K562 (cell line): Measurements from ENCODE around the gene LAMA3. TPM values are rescaled to one million over a fixed set of nuclear protein-coding genes. Genes with fewer than 3 reads are reported as not detected.

Experiments
- ATAC-seq: fragments of 200-7000 bp; cut with Tn5 transposase; 3 replicates; pipeline ENCODE4 v1.9.1; 2020; ENCODE audit warnings: moderate library complexity
- BruUV-seq: library from RNA; stranded (reverse); fragments of 400-500 nt; replicated peaks from 2 replicates; lab custom pipeline; 2021; lab: Mats Ljungman, UMichigan
- CTCF ChIA-PET: fragments of 300-600 bp; formaldehyde crosslinking; extraction: SDS; loops from one replicate; lab custom pipeline; 2021; ENCODE audit warnings: low intra/inter-chr PET ratio; lab: Yijun Ruan, JAX
- POLR2A ChIA-PET: fragments of 300-600, 350-650 bp; sonication (Branson Sonifier 250); formaldehyde crosslinking; extraction: SDS; loops from one replicate; lab custom pipeline; 2021; ENCODE audit warnings: antibody characterized with exemption, inconsistent platforms; lab: Yijun Ruan, JAX
- DNase-seq, 4 experiments: peaks; one replicate each; pipeline versions ENCODE4 v3.0.0 to v3.0.0-alpha.2; 2011 to 2018; ENCODE audit warnings: low spot score in 3 of 4, mixed read lengths in 3 of 4; ENCODE audit errors: extremely low read depth in 1 of 4
- FAIRE-seq: peaks from 2 replicates; lab custom pipeline; 2011; peaks lifted over from hg19 to GRCh38; lab: Jason Lieb, UNC
- H2AFZ ChIP-seq: 2 replicates; pipeline ENCODE4 v1.6.0; 2011; ENCODE audit warnings: low read depth, low read length, control low read depth, inconsistent platforms
- H3K27ac ChIP-seq: fragments of 200-600 bp; 3 replicates; pipeline ENCODE4 v1.8.0; 2011; ENCODE audit warnings: low read depth, mild to moderate bottlenecking, control low read depth, inconsistent platforms, low read length, moderate library complexity, mixed read lengths; ENCODE audit errors: extremely low read depth
- H3K27me3 ChIP-seq, 2 experiments: fragments of 300-600 bp in 1 of 2; 2 replicates in 1 of 2; 3 replicates in 1 of 2; pipeline versions ENCODE4 v1.6.0 to v1.8.0; 2011; ENCODE audit warnings: inconsistent platforms in 2 of 2, low read length in 2 of 2, mild to moderate bottlenecking in 1 of 2, mixed read lengths in 1 of 2, moderate library complexity in 1 of 2; ENCODE audit not compliant: control insufficient read depth in 2 of 2, insufficient read depth in 2 of 2
- H3K36me3 ChIP-seq: fragments of 300-600 bp; 3 replicates; pipeline ENCODE4 v1.8.0; 2011; ENCODE audit warnings: mild to moderate bottlenecking, low read length, inconsistent platforms; ENCODE audit not compliant: control insufficient read depth, insufficient read depth
- H3K4me1 ChIP-seq, 2 experiments: fragments of 200-600 bp in 1 of 2; replicated peaks in 1 of 2; 2 replicates in 1 of 2; 3 replicates in 1 of 2; pipeline versions ENCODE4 v1.5.1 to v1.8.0; 2011; ENCODE audit warnings: inconsistent platforms in 2 of 2, low read length in 2 of 2, mild to moderate bottlenecking in 1 of 2, mixed read lengths in 1 of 2, moderate library complexity in 1 of 2; ENCODE audit not compliant: control insufficient read depth in 2 of 2, insufficient read depth in 2 of 2
- H3K4me2 ChIP-seq: 2 replicates; pipeline ENCODE4 v1.6.1; 2011; ENCODE audit warnings: low read length, control low read depth, inconsistent platforms, mixed read lengths; ENCODE audit not compliant: insufficient read depth
- H3K4me3 ChIP-seq: fragments of 200-600 bp; sonication (generic), shearing (Covaris generic); 2 replicates; pipeline ENCODE4 v1.5.1; 2016; ENCODE audit warnings: control low read depth, inconsistent platforms
- H3K79me2 ChIP-seq: fragments of 200-600 bp; 3 replicates; pipeline ENCODE4 v1.8.0; 2011; ENCODE audit warnings: low read length, inconsistent platforms; ENCODE audit not compliant: control insufficient read depth, insufficient read depth
- H3K9ac ChIP-seq, 2 experiments: 2 replicates each; pipeline versions ENCODE4 v1.6.0 to v1.6.1; 2011; ENCODE audit warnings: low read depth in 2 of 2, low read length in 2 of 2, control low read depth in 1 of 2, inconsistent platforms in 1 of 2, mild to moderate bottlenecking in 1 of 2, mixed read lengths in 1 of 2; ENCODE audit not compliant: insufficient read depth in 1 of 2
- H3K9me1 ChIP-seq: one replicate; pipeline ENCODE4 v1.6.0; 2011; ENCODE audit warnings: inconsistent platforms, mild to moderate bottlenecking, low read length, moderate library complexity; ENCODE audit not compliant: control insufficient read depth, insufficient read depth
- H3K9me3 ChIP-seq: replicated peaks from 2 replicates; pipeline ENCODE4 v1.5.1; 2011; ENCODE audit warnings: low read depth, low read length, inconsistent platforms; ENCODE audit not compliant: control insufficient read depth, insufficient read depth
- H4K20me1 ChIP-seq: replicated peaks from 2 replicates; pipeline ENCODE4 v1.6.1; 2011; ENCODE audit warnings: low read length, inconsistent platforms, mixed read lengths; ENCODE audit not compliant: control insufficient read depth, insufficient read depth
- FOXK1 ChIP-seq: sonication (generic); formaldehyde crosslinking; IDR thresholded peaks from 2 replicates; pipeline ENCODE4 v1.8.0; 2022; ENCODE audit warnings: missing genetic modification reagents, mild to moderate bottlenecking, borderline replicate concordance
- HNRNPL ChIP-seq: fragments of 200-400 bp; formaldehyde crosslinking; IDR thresholded peaks from 2 replicates; pipeline ENCODE4 v1.6.1; 2017; ENCODE audit warnings: low read depth, mild to moderate bottlenecking, low read length
- KHSRP ChIP-seq: fragments of 450-650 bp; IDR thresholded peaks from 2 replicates; pipeline ENCODE4 v1.6.1; 2017
- LARP7 ChIP-seq: fragments of 450-650 bp; IDR thresholded peaks from 2 replicates; pipeline ENCODE4 v1.6.1; 2016
- MEF2A ChIP-seq: IDR thresholded peaks from 2 replicates; pipeline ENCODE4 v1.6.1; 2011; ENCODE audit warnings: low read depth, mild to moderate bottlenecking, low read length, moderate library complexity; ENCODE audit not compliant: control insufficient read depth
- NFATC3 ChIP-seq: fragments of 450-650 bp; IDR thresholded peaks from 2 replicates; pipeline ENCODE4 v1.6.1; 2017; ENCODE audit warnings: mild to moderate bottlenecking
- RBM34 ChIP-seq: fragments of 200-400 bp; formaldehyde crosslinking; IDR thresholded peaks from 2 replicates; pipeline ENCODE4 v1.6.1; 2018; ENCODE audit warnings: low read length, borderline replicate concordance; ENCODE audit not compliant: insufficient read depth
- RFX5 ChIP-seq: IDR thresholded peaks from 2 replicates; pipeline ENCODE4 v1.6.1; 2011; ENCODE audit warnings: low read depth, mild to moderate bottlenecking, improper control_type of control experiment, low read length
- WHSC1 ChIP-seq: IDR thresholded peaks from one replicate; pipeline ENCODE4 v1.6.1; 2012; ENCODE audit warnings: low read length, control low read depth, inconsistent platforms
- ZNF24 ChIP-seq: fragments of 450-650 bp; IDR thresholded peaks from 2 replicates; pipeline ENCODE4 v1.6.1; 2016
- ZNF3 ChIP-seq: fragments of 250-450 bp; sonication (Bioruptor Pico); IDR thresholded peaks from 2 replicates; pipeline ENCODE4 v1.5.0; 2021; ENCODE audit warnings: mild to moderate bottlenecking, moderate library complexity
- WGBS: fragments of 100-300 bp; shearing (Covaris generic); methylation state at CpG from one replicate; pipeline ENCODE4 v1.1.6; 2016; ENCODE audit warnings: low coverage, mixed read lengths; ENCODE audit not compliant: insufficient coverage; ENCODE audit errors: missing lambda C conversion rate; 5-methylcytosine and 5-hydroxymethylcytosine counted together
- in situ Hi-C: fragments of 300-500 bp; cut with MboI; formaldehyde crosslinking; loops from 4 replicates; pipeline ENCODE4 v1.15.0; 2018; ENCODE audit warnings: inconsistent platforms, mixed read lengths
- intact Hi-C: fragments of 100-400 bp; cut with micrococcal nuclease; formaldehyde crosslinking; loops from 2 replicates; pipeline ENCODE4 v1.14.2; 2022
- polyA plus RNA-seq, 8 experiments: library from polyadenylated mRNA; depleted of rRNA in 4 of 8; stranded (reverse) in 5 of 8; unstranded in 3 of 8; fragments of >200 nt; fragmentation: Nextera tagmentation in 2 of 8; fragmentation: Illumina TruSeq in 1 of 8; extraction: Ambion mirVana in 2 of 8; extraction: Trizol in 1 of 8; gene quantifications; 2 replicates each; pipeline versions ENCODE4 v1.2.1 to v1.2.3, GENCODE V29; 2011 to 2014; ENCODE audit warnings: inconsistent platforms in 1 of 8, missing spikeins in 1 of 8
- total RNA-seq, 7 experiments: library from RNA; depleted of rRNA in 6 of 7; stranded (reverse); fragments of >200 nt in 6 of 7; fragmentation: Illumina TruSeq in 2 of 7; extraction: Trizol in 2 of 7; gene quantifications; 2 replicates each; pipeline versions ENCODE4 v1.2.1 to v1.2.3, GENCODE V29; 2011 to 2021; ENCODE audit warnings: low replicate concordance in 1 of 7
- TF ChIP-seq, protein P1 (sequence below): sonication (generic); formaldehyde crosslinking; IDR thresholded peaks from 2 replicates; pipeline ENCODE4 v1.5.0; 2020; ENCODE audit warnings: missing genetic modification reagents
- TF ChIP-seq, protein P2 (sequence below), 2 experiments: fragments of 450-650 bp in 1 of 2; sonication (generic) in 1 of 2; formaldehyde crosslinking in 1 of 2; IDR thresholded peaks in 1 of 2; conservative IDR thresholded peaks in 1 of 2; 2 replicates each; pipeline versions ENCODE4 v1.6.1 to v1.8.1; 2016 to 2023; ENCODE audit warnings: mild to moderate bottlenecking in 2 of 2, moderate library complexity in 2 of 2, inconsistent platforms in 1 of 2, missing genetic modification reagents in 1 of 2
- TF ChIP-seq, protein P3 (sequence below): sonication (generic); formaldehyde crosslinking; IDR thresholded peaks from 2 replicates; pipeline ENCODE4 v1.9.0; 2022; ENCODE audit warnings: mild to moderate bottlenecking, missing genetic modification reagents
- TF ChIP-seq, protein P4 (sequence below): fragments of 450-650 bp; IDR thresholded peaks from 2 replicates; pipeline ENCODE4 v1.7.0; 2016; ENCODE audit warnings: borderline replicate concordance
- TF ChIP-seq, protein P5 (sequence below): sonication (generic); formaldehyde crosslinking; IDR thresholded peaks from 2 replicates; pipeline ENCODE4 v1.8.0; 2022; ENCODE audit warnings: mild to moderate bottlenecking, missing genetic modification reagents

The LAMA3 gene
- total and polyA plus RNA-seq, 9 of the 15 experiments (the other 6 are each of a cell fraction or from before 2014, with no cell fraction given), result 0.07 TPM; not detected in 8

DNA sequence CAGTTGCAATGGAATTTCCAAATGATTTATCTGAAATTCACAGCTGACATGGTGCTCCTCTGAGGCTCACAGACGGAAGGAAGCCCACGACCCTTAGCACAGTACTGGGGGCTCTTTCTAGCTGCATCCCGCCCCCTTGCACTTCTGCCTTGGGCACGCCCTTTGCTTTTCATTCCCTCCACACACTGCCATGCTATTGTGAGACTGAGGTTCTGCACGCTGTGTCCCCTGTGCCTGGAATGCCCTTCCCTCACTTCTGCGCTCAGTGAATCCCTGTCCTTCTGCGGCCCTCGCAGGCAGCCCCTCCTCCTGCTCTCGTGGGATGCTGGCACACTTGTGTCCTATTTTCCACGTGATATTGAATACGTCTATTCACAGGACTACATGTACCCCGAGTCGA lies 189.9 kb downstream of the LAMA3 start:
- no peaks in the 10 kb centered on the region for H3K4me1 ChIP-seq
- no peak for DNase-seq
- CTCF ChIA-PET, result no interaction called here
- no peak for FAIRE-seq
- no peak overlapping the region for H2AFZ ChIP-seq
- ATAC-seq, result no peak
- H3K4me2 ChIP-seq, result no peak overlapping the region
- no peak overlapping the region for H3K4me3 ChIP-seq
- H3K27me3 ChIP-seq, result peaks cover 8 to 32% of the 10 kb centered on the region in 2 experiments; a peak in 4 of 5 replicates
- no TSS peak for BruUV-seq
- no peaks in the 10 kb centered on the region for H4K20me1 ChIP-seq
- H3K9me3 ChIP-seq, result no peaks in the 10 kb centered on the region
- in situ Hi-C loops, result no loop called here
- H3K79me2 ChIP-seq, result no peaks in the 10 kb centered on the region
- no peaks in the 10 kb centered on the region for H3K36me3 ChIP-seq
- no peaks in the 10 kb centered on the region for H3K9me1 ChIP-seq
- POLR2A ChIA-PET, result no interaction called here
- H3K9ac ChIP-seq, result no peak overlapping the region
- H3K27ac ChIP-seq, result no peak overlapping the region
- under 1% methylated on average over 13 of the region's 13 CpGs for WGBS
- intact Hi-C loops, result no loop called here
- TF ChIP-seq RFX5, result no peak
- TF ChIP-seq FOXK1, result no peak
- no peak for TF ChIP-seq KHSRP
- TF ChIP-seq, protein P1, sequence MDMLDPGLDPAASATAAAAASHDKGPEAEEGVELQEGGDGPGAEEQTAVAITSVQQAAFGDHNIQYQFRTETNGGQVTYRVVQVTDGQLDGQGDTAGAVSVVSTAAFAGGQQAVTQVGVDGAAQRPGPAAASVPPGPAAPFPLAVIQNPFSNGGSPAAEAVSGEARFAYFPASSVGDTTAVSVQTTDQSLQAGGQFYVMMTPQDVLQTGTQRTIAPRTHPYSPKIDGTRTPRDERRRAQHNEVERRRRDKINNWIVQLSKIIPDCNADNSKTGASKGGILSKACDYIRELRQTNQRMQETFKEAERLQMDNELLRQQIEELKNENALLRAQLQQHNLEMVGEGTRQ, result no peak
- no peak for TF ChIP-seq ZNF3
- no peak for TF ChIP-seq RBM34
- TF ChIP-seq, protein P2, sequence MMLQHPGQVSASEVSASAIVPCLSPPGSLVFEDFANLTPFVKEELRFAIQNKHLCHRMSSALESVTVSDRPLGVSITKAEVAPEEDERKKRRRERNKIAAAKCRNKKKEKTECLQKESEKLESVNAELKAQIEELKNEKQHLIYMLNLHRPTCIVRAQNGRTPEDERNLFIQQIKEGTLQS (IDR thresholded peaks at IDR 0.05), result no peak
- TF ChIP-seq, protein P2 (CRISPR knock-in tag; conservative IDR thresholded peaks at IDR 0.05), result no peak
- TF ChIP-seq WHSC1, result no peak
- no peak for TF ChIP-seq MEF2A
- TF ChIP-seq NFATC3, result no peak
- TF ChIP-seq HNRNPL, result no peak
- no peak for TF ChIP-seq LARP7
- TF ChIP-seq, protein P3, sequence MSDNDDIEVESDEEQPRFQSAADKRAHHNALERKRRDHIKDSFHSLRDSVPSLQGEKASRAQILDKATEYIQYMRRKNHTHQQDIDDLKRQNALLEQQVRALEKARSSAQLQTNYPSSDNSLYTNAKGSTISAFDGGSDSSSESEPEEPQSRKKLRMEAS (CRISPR knock-in tag), result no peak
- TF ChIP-seq, protein P4, sequence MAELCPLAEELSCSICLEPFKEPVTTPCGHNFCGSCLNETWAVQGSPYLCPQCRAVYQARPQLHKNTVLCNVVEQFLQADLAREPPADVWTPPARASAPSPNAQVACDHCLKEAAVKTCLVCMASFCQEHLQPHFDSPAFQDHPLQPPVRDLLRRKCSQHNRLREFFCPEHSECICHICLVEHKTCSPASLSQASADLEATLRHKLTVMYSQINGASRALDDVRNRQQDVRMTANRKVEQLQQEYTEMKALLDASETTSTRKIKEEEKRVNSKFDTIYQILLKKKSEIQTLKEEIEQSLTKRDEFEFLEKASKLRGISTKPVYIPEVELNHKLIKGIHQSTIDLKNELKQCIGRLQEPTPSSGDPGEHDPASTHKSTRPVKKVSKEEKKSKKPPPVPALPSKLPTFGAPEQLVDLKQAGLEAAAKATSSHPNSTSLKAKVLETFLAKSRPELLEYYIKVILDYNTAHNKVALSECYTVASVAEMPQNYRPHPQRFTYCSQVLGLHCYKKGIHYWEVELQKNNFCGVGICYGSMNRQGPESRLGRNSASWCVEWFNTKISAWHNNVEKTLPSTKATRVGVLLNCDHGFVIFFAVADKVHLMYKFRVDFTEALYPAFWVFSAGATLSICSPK, result no peak
- TF ChIP-seq, protein P5, sequence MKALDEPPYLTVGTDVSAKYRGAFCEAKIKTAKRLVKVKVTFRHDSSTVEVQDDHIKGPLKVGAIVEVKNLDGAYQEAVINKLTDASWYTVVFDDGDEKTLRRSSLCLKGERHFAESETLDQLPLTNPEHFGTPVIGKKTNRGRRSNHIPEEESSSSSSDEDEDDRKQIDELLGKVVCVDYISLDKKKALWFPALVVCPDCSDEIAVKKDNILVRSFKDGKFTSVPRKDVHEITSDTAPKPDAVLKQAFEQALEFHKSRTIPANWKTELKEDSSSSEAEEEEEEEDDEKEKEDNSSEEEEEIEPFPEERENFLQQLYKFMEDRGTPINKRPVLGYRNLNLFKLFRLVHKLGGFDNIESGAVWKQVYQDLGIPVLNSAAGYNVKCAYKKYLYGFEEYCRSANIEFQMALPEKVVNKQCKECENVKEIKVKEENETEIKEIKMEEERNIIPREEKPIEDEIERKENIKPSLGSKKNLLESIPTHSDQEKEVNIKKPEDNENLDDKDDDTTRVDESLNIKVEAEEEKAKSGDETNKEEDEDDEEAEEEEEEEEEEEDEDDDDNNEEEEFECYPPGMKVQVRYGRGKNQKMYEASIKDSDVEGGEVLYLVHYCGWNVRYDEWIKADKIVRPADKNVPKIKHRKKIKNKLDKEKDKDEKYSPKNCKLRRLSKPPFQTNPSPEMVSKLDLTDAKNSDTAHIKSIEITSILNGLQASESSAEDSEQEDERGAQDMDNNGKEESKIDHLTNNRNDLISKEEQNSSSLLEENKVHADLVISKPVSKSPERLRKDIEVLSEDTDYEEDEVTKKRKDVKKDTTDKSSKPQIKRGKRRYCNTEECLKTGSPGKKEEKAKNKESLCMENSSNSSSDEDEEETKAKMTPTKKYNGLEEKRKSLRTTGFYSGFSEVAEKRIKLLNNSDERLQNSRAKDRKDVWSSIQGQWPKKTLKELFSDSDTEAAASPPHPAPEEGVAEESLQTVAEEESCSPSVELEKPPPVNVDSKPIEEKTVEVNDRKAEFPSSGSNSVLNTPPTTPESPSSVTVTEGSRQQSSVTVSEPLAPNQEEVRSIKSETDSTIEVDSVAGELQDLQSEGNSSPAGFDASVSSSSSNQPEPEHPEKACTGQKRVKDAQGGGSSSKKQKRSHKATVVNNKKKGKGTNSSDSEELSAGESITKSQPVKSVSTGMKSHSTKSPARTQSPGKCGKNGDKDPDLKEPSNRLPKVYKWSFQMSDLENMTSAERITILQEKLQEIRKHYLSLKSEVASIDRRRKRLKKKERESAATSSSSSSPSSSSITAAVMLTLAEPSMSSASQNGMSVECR (CRISPR knock-in tag), result no peak
- TF ChIP-seq ZNF24, result no peak
